GM21526 (cell line): ENCODE results near the gene CACHD1.

Experiments
- ATAC-seq: cut with Tn5 transposase; IDR thresholded peaks from one replicate; pipeline ENCODE4 v1.9.1; 2021; ENCODE audit warnings: moderate library complexity; ENCODE audit not compliant: unreplicated experiment, low FRiP score

CACHD1 gene

GRCh38 chr1:64472040-64472376 is 2.1 kb downstream of the CACHD1 start:
- ATAC-seq = no peak

GRCh38 chr1:64472805-64473204 is 2.9 kb downstream of the CACHD1 start:
- no peak for ATAC-seq

- no peak for ATAC-seq
Observed at GRCh38 chr1:64473367-64473766, 3.4 kb downstream of the CACHD1 start.

GRCh38 chr1:64474133-64474532 is 4.2 kb downstream of the CACHD1 start:
- no peak for ATAC-seq

- no peak for ATAC-seq
Observed at GRCh38 chr1:64474665-64475439, 4.9 kb downstream of the CACHD1 start.

- no peak for ATAC-seq
Observed at GRCh38 chr1:64476251-64476952, 6.5 kb downstream of the CACHD1 start.

GRCh38 chr1:64478594-64479470 is 8.9 kb downstream of the CACHD1 start:
- no peak for ATAC-seq

- no peak for ATAC-seq
Observed at GRCh38 chr1:64479874-64480273, 9.9 kb downstream of the CACHD1 start.

- no peak for ATAC-seq
Observed at GRCh38 chr1:64480999-64481772, 11.3 kb downstream of the CACHD1 start.

- ATAC-seq = no peak
Observed at GRCh38 chr1:64482128-64482527, 12.2 kb downstream of the CACHD1 start.

GRCh38 chr1:64482720-64483119 is 12.8 kb downstream of the CACHD1 start:
- ATAC-seq = no peak

GRCh38 chr1:64483731-64484414 is 13.9 kb downstream of the CACHD1 start:
- no peak for ATAC-seq

- ATAC-seq = no peak
Observed at GRCh38 chr1:64484651-64485050, 14.7 kb downstream of the CACHD1 start.

GRCh38 chr1:64486193-64486592 is 16.3 kb downstream of the CACHD1 start:
- ATAC-seq = no peak

- ATAC-seq = no peak
Observed at GRCh38 chr1:64487061-64487460, 17.1 kb downstream of the CACHD1 start.

- ATAC-seq = no peak
Observed at GRCh38 chr1:64488862-64489261, 18.9 kb downstream of the CACHD1 start.

GRCh38 chr1:64489707-64490106 is 19.8 kb downstream of the CACHD1 start:
- ATAC-seq = no peak

- ATAC-seq = no peak
Observed at GRCh38 chr1:64490213-64490818, 20.4 kb downstream of the CACHD1 start.

- no peak for ATAC-seq
Observed at GRCh38 chr1:64492424-64492823, 22.5 kb downstream of the CACHD1 start.
